ENCODE results near the gene OR5D13. TPM values are rescaled to one million over a fixed set of nuclear protein-coding genes. Genes with fewer than 3 reads are reported as not detected.

Gene OR5D13, protein sequence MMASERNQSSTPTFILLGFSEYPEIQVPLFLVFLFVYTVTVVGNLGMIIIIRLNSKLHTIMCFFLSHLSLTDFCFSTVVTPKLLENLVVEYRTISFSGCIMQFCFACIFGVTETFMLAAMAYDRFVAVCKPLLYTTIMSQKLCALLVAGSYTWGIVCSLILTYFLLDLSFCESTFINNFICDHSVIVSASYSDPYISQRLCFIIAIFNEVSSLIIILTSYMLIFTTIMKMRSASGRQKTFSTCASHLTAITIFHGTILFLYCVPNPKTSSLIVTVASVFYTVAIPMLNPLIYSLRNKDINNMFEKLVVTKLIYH
- total RNA-seq (2014; rRNA removed; shearing (Covaris generic)) = not detected in 2 replicates
- polyA plus RNA-seq (2014; cell fraction: nucleus; rRNA removed) = not detected in 2 replicates

DNA sequence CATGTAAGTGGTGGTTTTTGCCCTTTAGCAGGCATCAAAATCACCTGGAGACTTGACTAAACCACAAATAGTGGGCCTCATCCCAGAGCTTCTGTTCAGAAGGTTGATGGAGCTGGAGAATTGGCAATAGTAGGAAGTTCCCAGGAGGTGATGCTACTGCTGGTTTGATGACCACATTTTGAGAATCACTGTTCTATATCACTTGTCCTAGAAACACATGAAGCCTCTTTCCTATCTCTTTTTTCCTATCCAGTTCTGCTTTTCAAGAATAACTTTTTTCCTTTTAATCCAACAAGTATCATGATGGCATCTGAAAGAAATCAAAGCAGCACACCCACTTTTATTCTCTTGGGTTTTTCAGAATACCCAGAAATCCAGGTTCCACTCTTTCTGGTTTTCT is at the start of gene OR5D13:
OR5D13 (plus strand) TSS at position 301 of the 400 bp plus-strand sequence; CDS start at position 301, 0 bp downstream.
- no peak for DNase-seq (ENCODE audit: extremely low read depth, low read depth)

DNA sequence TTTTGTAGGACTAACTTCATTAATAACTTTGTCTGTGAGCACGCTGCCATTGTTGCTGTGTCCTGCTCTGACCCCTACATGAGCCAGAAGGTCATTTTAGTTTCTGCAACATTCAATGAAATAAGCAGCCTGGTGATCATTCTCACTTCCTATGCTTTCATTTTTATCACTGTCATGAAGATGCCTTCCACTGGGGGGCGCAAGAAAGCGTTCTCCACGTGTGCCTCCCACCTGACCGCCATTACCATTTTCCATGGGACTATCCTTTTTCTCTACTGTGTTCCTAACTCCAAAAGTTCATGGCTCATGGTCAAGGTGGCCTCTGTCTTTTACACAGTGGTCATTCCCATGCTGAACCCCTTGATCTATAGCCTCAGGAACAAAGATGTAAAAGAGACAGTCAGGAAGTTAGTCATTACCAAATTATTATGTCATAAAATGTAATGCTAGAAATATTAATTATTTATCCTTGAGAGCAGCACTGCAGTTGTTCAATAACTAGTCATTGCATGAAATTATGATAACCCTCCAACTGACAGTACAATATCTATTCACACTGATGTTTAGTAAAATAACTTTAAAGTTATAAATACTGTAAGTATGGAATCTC is 46.4 kb upstream of the OR5D13 start:
- DNase-seq (ENCODE audit: extremely low read depth, low read depth) = no peak

DNA sequence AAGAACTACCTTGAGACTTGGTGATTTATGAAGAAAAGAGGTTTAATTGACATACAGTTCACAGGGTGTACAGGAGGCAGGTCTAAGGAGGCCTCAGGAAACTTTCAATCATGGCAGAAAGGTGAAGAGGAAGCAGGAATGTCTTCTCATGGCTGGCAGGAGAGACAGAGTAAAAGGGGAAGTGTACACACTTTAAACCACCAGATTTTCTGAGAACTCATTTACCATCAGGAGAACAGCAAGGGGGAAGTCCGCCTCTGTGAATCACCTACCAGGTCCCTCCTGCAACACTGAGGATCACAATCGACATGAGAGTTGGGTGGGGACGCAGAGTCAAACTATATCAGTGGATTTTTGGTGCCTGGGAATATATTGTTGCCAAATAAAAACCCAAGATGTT is 40.3 kb upstream of the OR5D13 start:
- DNase-seq (ENCODE audit: extremely low read depth, low read depth) = no peak

DNA sequence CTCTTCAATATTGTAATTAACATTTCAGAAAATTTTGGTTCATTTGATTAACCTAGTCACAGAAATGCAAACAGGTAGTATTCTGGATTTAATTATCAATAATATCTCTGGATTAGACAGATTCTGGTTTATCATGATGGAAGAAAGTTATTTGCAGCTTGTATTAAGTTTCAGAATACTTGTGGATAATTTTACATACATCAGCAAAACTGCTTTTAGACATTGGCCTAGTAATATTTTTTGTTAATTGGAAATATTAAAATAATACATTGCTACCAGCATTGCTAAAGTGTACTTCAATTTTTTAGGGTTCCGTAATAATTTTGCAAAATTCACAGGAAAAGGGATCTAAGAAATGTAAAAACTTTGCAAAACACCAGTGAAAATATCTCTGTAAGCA is 18.4 kb downstream of the OR5D13 start:
- DNase-seq (ENCODE audit: extremely low read depth, low read depth) = no peak

DNA sequence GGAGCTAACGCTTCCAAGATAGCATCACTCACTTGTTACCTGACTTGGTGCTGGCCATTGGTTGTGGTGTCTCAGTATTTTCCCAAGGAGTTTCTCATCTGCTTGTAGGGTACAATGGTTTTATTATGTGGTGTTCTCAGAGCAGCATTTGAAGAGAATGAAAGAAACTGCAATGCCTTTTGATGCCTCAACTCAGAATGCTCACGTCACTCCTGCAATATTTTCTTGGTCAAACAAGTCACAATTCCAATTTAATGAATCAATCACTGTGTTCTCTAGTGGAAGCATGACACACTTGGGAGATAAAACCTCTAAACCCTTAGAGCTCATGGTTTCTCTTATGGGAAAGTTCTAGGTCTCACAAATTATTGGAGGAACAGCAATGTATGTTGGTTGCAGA is 20.1 kb downstream of the OR5D13 start:
- no peak for DNase-seq (ENCODE audit: extremely low read depth, low read depth)

DNA sequence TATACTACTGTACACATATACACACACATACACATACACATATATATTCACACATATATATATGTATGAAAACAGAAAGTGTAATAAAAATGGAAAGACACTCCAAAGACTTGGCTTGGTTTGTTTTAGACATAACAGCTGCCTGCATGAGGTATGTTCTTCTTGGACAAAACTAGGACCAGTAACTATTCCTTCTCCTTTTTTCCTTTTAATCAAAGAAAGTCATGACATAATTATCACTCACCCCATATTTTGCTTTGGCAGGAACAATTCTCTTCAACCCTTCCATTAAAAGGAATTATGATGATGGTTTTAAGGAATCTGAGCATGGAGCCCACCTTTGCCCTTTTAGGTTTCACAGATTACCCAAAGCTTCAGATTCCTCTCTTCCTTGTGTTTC is 22.0 kb downstream of the OR5D13 start, which contains the start of gene OR5D14:
OR5D14 (plus strand) TSS at position 301 of the 400 bp plus-strand sequence; CDS start at position 301, 0 bp downstream.
- DNase-seq (ENCODE audit: extremely low read depth, low read depth) = no peak

DNA sequence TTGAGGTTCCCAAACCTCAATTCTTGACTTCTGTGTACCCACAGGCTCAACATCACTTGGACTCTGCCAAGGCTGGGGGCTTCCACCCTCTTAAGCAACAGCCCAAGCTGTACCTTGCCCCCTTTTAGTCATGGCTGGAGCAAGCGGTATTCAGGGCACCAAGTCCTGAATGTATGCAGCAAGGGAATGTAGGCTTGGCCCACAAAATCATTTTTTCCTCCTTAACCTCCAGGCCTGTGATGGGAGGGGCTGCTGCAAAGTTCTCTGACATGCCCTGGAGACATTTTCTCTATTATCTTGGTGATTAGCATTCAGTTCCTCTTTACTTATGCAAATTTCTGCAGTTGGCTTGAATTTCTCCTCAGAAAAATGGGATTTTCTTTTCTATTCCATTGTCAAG is 33.0 kb downstream of the OR5D13 start:
- DNase-seq (ENCODE audit: extremely low read depth, low read depth) = no peak

DNA sequence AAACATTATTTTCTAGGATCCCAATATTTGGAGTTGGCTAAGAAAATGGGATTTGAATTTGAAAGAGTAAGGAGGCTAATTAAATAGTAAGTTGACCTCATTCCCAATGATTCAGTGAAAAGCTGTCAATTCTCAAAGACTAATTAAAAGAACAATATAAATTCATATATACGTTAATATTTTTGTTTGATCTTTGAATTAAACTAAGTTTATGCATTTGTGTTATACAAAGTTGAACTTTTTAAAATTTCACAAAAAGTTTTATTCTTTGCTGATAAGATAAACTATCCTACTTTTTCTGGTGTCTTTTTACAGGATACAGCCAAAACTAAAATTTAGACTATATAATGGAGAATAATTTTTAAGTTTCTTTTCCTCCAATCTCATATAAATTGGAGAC is 37.8 kb downstream of the OR5D13 start, which contains the start of gene OR5L1:
OR5L1 (plus strand) TSS at position 301 of the 400 bp plus-strand sequence. CDS start 100 bp downstream, outside the sequence.
- no peak for DNase-seq (ENCODE audit: extremely low read depth, low read depth)

DNA sequence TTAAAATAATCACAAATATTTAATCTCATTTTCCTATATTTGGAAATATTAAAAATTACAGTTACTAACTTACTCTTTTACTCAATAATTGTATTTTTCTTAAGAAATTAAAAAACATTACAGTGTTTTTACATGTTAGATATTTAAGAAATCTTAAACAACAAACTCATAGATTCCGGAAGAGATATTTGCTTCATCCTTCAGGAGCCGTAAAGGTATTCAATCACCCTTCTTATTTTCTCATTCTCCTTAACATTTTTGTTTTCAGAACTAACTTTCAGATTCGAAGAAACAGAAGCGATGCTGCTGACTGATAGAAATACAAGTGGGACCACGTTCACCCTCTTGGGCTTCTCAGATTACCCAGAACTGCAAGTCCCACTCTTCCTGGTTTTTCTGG is 46.1 kb downstream of the OR5D13 start, which contains the start of gene OR5D18:
OR5D18 (plus strand) TSS at position 301 of the 400 bp plus-strand sequence; CDS start at position 301, 0 bp downstream.
- no peak for DNase-seq (ENCODE audit: extremely low read depth, low read depth)

Other genes with a start within 250 kb of the OR5D13 start
- not detected in 2 replicates for gene OR4C15, start 219.0 kb upstream of the OR5D13 start, total RNA-seq (2014; rRNA removed; shearing (Covaris generic))
- not detected in 2 replicates for gene OR4C16, start 201.3 kb upstream of the OR5D13 start, total RNA-seq (2014; rRNA removed; shearing (Covaris generic))
- not detected in 2 replicates for gene OR4C11, start 165.8 kb upstream of the OR5D13 start, total RNA-seq (2014; rRNA removed; shearing (Covaris generic))
- not detected in 2 replicates for gene OR4P4, start 138.3 kb upstream of the OR5D13 start, total RNA-seq (2014; rRNA removed; shearing (Covaris generic))
- gene OR4S2, start 125.1 kb upstream of the OR5D13 start, total RNA-seq (2014; rRNA removed; shearing (Covaris generic)) = not detected in 2 replicates
- not detected in 2 replicates for gene OR4C6, start 111.2 kb upstream of the OR5D13 start, total RNA-seq (2014; rRNA removed; shearing (Covaris generic))
- not detected in 2 replicates for gene OR5D14, start 22.1 kb downstream of the OR5D13 start, total RNA-seq (2014; rRNA removed; shearing (Covaris generic))
- not detected in 2 replicates for gene OR5L1, start 37.9 kb downstream of the OR5D13 start, total RNA-seq (2014; rRNA removed; shearing (Covaris generic))
- gene OR5D18, start 46.2 kb downstream of the OR5D13 start, total RNA-seq (2014; rRNA removed; shearing (Covaris generic)) = not detected in 2 replicates
- gene OR5L2, start 53.8 kb downstream of the OR5D13 start, total RNA-seq (2014; rRNA removed; shearing (Covaris generic)) = not detected in 2 replicates
- not detected in 2 replicates for gene OR5D16, start 65.3 kb downstream of the OR5D13 start, total RNA-seq (2014; rRNA removed; shearing (Covaris generic))
- gene TRIM51, start 109.9 kb downstream of the OR5D13 start, total RNA-seq (2014; rRNA removed; shearing (Covaris generic)) = not detected in 2 replicates
- gene OR5W2, start 141.1 kb downstream of the OR5D13 start, total RNA-seq (2014; rRNA removed; shearing (Covaris generic)) = not detected in 2 replicates
- not detected in 2 replicates for gene OR5I1, start 163.0 kb downstream of the OR5D13 start, total RNA-seq (2014; rRNA removed; shearing (Covaris generic))
- not detected in 2 replicates for gene OR10AG1, start 196.5 kb downstream of the OR5D13 start, total RNA-seq (2014; rRNA removed; shearing (Covaris generic))
- not detected in 2 replicates for gene OR5F1, start 221.2 kb downstream of the OR5D13 start, total RNA-seq (2014; rRNA removed; shearing (Covaris generic))